ENCODE results near the gene GP9.
A peak's percentile ranks its signal among the peaks of the same experiment; 100 is the strongest.
"Not testable (repeated sequence)": the region's sequence is repeated elsewhere in the genome, so short reads cannot be mapped to it uniquely, and the experiment has no call there.

The GP9 gene

DNA sequence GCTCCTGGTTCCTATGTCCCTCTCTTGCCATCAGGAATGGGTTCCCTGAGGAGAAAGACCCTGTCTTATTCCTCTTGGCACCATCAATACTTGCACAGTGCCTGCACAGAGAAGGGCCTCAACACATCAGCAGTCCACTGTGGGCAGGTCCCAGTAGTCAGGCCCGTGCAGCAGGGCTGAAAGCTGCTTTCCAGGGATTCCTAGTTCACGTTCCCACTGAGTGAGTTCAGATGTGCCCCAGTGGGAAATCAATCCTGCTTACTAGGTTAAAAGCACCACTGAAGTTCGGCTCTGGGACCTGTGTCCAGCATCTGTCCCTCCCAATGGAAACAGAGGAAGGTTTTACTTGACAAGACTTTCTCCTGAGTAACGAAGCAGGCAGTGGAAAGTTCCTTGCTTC lies 45.3 kb downstream of the GP9 start:
- ChIA-PET CTCF (interaction anchor here (0.7 to 2.0 kb wide), 3 partner anchors 52 to 136 kb away, joined by 3 to 5 read pairs (median 3); no protein-coding TSS in a partner anchor), POLR2A (no interaction called here)
- TF ChIP-seq, protein P1, sequence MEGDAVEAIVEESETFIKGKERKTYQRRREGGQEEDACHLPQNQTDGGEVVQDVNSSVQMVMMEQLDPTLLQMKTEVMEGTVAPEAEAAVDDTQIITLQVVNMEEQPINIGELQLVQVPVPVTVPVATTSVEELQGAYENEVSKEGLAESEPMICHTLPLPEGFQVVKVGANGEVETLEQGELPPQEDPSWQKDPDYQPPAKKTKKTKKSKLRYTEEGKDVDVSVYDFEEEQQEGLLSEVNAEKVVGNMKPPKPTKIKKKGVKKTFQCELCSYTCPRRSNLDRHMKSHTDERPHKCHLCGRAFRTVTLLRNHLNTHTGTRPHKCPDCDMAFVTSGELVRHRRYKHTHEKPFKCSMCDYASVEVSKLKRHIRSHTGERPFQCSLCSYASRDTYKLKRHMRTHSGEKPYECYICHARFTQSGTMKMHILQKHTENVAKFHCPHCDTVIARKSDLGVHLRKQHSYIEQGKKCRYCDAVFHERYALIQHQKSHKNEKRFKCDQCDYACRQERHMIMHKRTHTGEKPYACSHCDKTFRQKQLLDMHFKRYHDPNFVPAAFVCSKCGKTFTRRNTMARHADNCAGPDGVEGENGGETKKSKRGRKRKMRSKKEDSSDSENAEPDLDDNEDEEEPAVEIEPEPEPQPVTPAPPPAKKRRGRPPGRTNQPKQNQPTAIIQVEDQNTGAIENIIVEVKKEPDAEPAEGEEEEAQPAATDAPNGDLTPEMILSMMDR (IDR thresholded peaks at IDR 0.05; ENCODE audit: control extremely low read depth, extremely low read depth, low read depth, missing control alignments), result no peak
- no peak for DNase-seq (ENCODE audit: extremely low spot score)

DNA sequence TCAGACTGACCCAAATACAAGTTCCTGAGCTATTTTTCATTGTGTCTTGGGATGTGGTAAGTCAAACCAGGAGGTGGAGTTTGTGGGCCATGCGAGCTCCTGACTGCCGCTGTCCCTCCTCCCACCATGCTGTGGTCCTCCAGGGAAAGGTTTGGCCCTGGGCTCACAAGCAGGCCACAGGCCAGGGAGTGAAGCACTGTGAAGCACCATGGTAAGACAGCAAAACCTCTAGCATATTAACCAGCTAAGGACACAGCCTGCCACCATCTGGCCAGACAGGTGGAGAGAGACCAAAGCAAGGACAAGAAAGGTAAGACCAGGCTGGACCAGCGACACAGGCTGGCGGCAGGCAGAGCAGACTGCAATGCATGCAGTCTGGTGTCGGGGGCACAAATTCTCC lies 45.7 kb downstream of the GP9 start:
- ChIA-PET POLR2A (no interaction called here), CTCF (interaction anchor here (0.7 to 2.0 kb wide), 3 partner anchors 53 to 136 kb away, joined by 3 to 5 read pairs (median 3); no protein-coding TSS in a partner anchor)
- no peak for DNase-seq (ENCODE audit: extremely low spot score)

DNA sequence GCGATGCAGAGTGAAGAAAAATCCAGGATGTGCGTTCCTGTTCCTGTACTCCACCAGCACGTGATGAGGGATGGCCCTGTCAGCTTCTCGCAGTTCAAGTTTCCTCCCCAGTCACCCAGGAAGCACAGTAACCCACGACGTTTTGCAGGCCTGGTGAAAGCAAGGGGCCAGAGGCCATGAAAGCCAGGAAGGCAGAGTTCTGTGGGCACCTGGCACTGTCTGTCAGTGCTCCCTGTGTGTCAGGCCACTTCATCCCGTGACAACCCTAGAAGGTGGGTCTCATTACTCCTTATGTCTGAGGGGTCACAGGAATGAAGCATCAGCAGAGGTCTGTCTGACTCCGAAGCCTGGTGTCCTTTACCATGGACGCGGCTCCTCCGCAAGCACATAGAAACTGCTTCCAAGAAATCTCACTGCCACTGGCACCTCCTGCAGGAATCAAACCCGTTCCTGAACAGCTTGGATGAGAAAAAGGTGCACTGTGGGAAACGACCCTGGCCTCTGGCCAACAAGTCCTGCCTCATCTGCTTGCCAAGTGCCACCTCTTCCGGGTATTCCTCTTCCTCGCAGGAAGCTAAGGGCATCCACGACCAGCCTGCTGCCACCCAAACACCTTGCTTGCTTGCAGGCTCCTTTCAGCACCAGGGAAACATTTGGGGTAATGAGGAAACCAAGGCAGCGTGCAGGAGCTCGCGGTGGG lies 46.4 kb downstream of the GP9 start:
- TF ChIP-seq, protein P1 (IDR thresholded peaks at IDR 0.05; ENCODE audit: control extremely low read depth, extremely low read depth, low read depth, missing control alignments), result no peak
- DNase-seq (ENCODE audit: extremely low spot score), result no peak
- ChIA-PET POLR2A (no interaction called here), CTCF (interaction anchor here (0.7 to 2.0 kb wide), 2 partner anchors 53 to 55 kb away, joined by 3 to 5 read pairs; no protein-coding TSS in a partner anchor)

More for the DNA sequence above, 45.7 kb downstream of the GP9 start:
- TF ChIP-seq, protein P1 (IDR thresholded peaks at IDR 0.05; ENCODE audit: control extremely low read depth, extremely low read depth, low read depth, missing control alignments), result peak; percentile 27

DNA sequence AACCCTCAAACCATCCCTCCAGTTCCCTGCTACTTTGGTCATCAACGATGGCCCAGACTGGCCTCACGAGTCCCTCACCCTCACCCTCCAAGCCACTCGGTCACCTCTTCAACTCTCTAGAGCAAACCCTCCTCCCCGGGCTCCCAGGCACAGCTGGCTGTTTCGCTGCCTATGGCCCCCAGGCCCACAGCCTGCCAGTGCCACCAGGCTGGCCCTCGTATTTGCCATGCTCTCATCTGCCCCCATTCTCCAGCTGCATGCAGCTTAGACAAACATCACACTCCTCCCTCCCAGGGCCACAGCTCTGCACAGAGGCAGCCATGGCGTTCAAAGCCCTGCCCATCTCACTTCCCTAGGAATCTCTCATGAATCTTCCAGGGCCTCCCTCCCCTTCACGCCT lies 47.2 kb downstream of the GP9 start:
- CTCF ChIA-PET, result interaction anchor here (1.4 to 2.0 kb wide), 2 partner anchors 12 to 54 kb away, joined by 4 to 5 read pairs; no protein-coding TSS in a partner anchor
- POLR2A ChIA-PET, result no interaction called here
- no peak for DNase-seq (ENCODE audit: extremely low spot score)
- TF ChIP-seq, protein P1 (IDR thresholded peaks at IDR 0.05; ENCODE audit: control extremely low read depth, extremely low read depth, low read depth, missing control alignments), result no peak

DNA sequence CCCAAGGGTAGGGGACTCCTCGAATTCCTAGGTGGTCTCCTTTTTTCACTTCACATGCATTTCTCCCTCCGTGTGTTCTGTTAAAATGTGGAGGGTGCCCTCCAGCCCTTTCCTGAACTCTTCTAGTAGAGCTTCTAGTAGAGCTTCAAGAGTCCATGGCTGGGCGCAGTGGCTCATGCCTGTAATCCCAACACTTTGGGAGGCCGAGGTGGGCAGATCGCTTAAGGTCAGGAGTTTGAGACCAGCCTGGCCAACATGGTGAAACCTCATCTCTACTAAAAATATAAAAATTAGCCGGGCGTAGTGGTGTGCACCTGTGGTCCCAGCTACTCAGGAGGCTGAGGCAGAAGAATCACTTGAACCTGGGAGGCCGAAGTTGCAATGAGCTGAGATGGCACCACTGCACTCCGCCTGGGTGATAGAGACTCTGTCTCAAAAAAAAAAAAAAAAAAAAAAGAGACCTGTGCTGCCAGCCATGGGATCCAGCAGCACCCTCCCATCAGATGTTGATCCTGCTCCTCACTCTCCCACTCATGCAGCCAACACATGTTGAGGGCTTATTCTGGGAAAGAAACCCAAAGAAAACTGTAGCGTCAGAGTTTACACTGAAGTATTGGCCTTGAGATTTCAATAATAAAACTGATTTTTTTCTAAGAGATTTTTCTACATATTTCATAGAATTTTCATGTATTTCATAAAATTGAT lies 50.6 kb downstream of the GP9 start:
- POLR2A ChIA-PET; CTCF ChIA-PET; DNase-seq (ENCODE audit: extremely low spot score): not testable (repeated sequence)
